Suppressor macrophage (primary cell): ENCODE results near the gene PKNOX1.
A peak's percentile ranks its signal among the peaks of the same experiment; 100 is the strongest.
"Not testable (repeated sequence)": the region's sequence is repeated elsewhere in the genome, so short reads cannot be mapped to it uniquely, and the experiment has no call there.

Experiments
- DNase-seq, 4 experiments: peaks; one replicate each; pipeline ENCODE4 v3.0.0-alpha.2; 2020 to 2022

The PKNOX1 gene

GRCh38 chr21:43021191-43021590 is 46.8 kb downstream of the PKNOX1 start:
- DNase-seq, result no peak

- DNase-seq, result no peak
Observed at GRCh38 chr21:43021756-43022600, 47.6 kb downstream of the PKNOX1 start.

- DNase-seq, result no peak
Observed at GRCh38 chr21:43023175-43023574, 48.8 kb downstream of the PKNOX1 start.

GRCh38 chr21:43024439-43025136 is 50.2 kb downstream of the PKNOX1 start:
- DNase-seq, result no peak

- no peak for DNase-seq
Observed at GRCh38 chr21:43025636-43026180, 51.3 kb downstream of the PKNOX1 start.

- no peak for DNase-seq
Observed at GRCh38 chr21:43027846-43028731, 53.7 kb downstream of the PKNOX1 start.

GRCh38 chr21:43029785-43030184 is 55.4 kb downstream of the PKNOX1 start:
- DNase-seq, result no peak

- DNase-seq, result no peak
Observed at GRCh38 chr21:43031121-43031619, 56.8 kb downstream of the PKNOX1 start.

- DNase-seq, result peak in 1 of 4 experiments; percentile 18
Observed at GRCh38 chr21:43034101-43034500, 59.7 kb downstream of the PKNOX1 start.

- DNase-seq, result no peak
Observed at GRCh38 chr21:43034826-43035225, 60.5 kb downstream of the PKNOX1 start.

GRCh38 chr21:43036889-43037288 is 62.5 kb downstream of the PKNOX1 start:
- DNase-seq, result not testable (repeated sequence)

GRCh38 chr21:43037918-43038658 is 63.7 kb downstream of the PKNOX1 start:
- DNase-seq, result not testable (repeated sequence)

- peak in 2 of 4 experiments; percentile 28 to 48 for DNase-seq
Observed at GRCh38 chr21:43038659-43039044, 64.3 kb downstream of the PKNOX1 start.

- not testable (repeated sequence) for DNase-seq
Observed at GRCh38 chr21:43042169-43042568, 67.8 kb downstream of the PKNOX1 start.

GRCh38 chr21:43043291-43043690 is 68.9 kb downstream of the PKNOX1 start:
- not testable (repeated sequence) for DNase-seq

- DNase-seq, result not testable (repeated sequence)
Observed at GRCh38 chr21:43044547-43044946, 70.2 kb downstream of the PKNOX1 start.

- DNase-seq, result not testable (repeated sequence)
Observed at GRCh38 chr21:43045165-43045875, 71.0 kb downstream of the PKNOX1 start.

- DNase-seq, result not testable (repeated sequence)
Observed at GRCh38 chr21:43045876-43046821, 71.8 kb downstream of the PKNOX1 start.

GRCh38 chr21:43053112-43053511 is 78.8 kb downstream of the PKNOX1 start:
- DNase-seq, result not testable (repeated sequence)
